ENCODE measurements around the gene KCTD8.

The KCTD8 gene

DNA sequence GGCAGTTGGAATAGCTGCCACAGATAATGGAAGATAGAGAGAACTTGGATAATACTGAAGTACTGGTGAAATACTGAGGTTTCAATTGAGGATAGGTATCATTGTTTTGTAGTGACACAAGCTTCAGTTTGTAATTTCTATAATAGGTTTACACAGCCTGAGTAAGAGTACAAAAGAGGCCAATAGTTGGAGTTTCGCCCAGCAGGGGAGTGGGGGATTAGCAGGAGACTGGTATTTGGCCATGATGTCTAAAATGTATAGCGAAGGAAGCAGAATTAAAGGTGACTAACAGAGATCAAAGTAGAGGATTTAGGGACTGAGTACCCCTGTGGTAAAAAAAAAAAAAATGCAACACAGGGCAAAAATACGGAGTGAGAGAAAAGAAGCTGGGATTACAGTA is 129.5 kb downstream of the KCTD8 start:
- Histone ChIP-seq H3K27ac (ENCODE audit: low read depth, low read length) (no peak overlapping the region), H3K36me3 (ENCODE audit: control insufficient read depth, insufficient read depth, low read length) (no peaks in the 10 kb centered on the region), H3K9ac (ENCODE audit: low read length) (no peak overlapping the region), H3K9me3 (ENCODE audit: control insufficient read depth, insufficient read depth, low read depth, low read length) (no peaks in the 10 kb centered on the region), H3K4me1 (ENCODE audit: control insufficient read depth, insufficient read depth, low read length) (no peaks in the 10 kb centered on the region), H3K27me3 (ENCODE audit: control insufficient read depth, insufficient read depth, low read length) (no peaks in the 10 kb centered on the region), H3K4me3 (ENCODE audit: low read depth, low read length) (no peak overlapping the region)

DNA sequence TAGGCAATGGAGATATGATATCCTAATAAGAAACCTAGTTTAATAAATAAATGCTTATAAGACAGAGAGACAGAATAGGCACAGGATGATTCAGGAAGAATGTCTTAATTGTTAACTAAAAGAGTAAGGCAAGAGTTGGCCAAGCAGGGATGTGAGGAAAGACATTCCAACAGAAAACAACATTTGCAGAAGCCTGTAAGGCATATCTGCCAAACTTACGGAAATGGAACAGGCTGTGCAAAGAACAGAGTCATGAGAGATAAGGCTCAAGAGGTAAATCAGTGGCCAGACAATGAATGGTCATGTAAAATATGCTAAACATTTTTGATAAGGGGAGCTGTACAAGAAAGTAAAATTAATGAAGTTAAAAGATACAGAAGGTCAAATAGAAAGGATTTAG is 134.9 kb downstream of the KCTD8 start:
- H3K27ac ChIP-seq (ENCODE audit: low read depth, low read length), result no peak overlapping the region
- no peaks in the 10 kb centered on the region for H3K4me1 ChIP-seq (ENCODE audit: control insufficient read depth, insufficient read depth, low read length)
- H3K27me3 ChIP-seq (ENCODE audit: control insufficient read depth, insufficient read depth, low read length), result no peaks in the 10 kb centered on the region
- no peaks in the 10 kb centered on the region for H3K36me3 ChIP-seq (ENCODE audit: control insufficient read depth, insufficient read depth, low read length)
- H3K9me3 ChIP-seq (ENCODE audit: control insufficient read depth, insufficient read depth, low read depth, low read length), result no peaks in the 10 kb centered on the region
- no peak overlapping the region for H3K9ac ChIP-seq (ENCODE audit: low read length)
- no peak overlapping the region for H3K4me3 ChIP-seq (ENCODE audit: low read depth, low read length)

DNA sequence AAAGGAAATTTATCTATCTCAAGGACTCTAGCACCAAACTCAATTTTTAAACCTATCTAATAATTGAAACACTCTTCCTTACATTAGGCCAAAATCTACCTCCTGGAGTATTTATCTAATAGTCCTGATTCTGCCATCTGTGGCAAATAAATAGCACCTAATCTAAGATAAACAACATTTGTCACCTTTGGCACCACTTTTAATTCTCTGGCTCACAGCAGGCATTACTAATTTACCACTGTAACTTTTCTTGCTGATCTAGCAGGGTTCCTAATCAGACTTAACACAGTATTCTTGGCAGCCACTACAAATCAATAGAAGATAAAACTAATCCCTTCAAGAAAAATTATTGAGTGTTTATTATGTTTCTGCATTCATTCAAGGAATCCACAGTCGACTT is 161.1 kb downstream of the KCTD8 start:
- no peaks in the 10 kb centered on the region for H3K4me1 ChIP-seq (ENCODE audit: control insufficient read depth, insufficient read depth, low read length)
- no peaks in the 10 kb centered on the region for H3K27me3 ChIP-seq (ENCODE audit: control insufficient read depth, insufficient read depth, low read length)
- H3K9ac ChIP-seq (ENCODE audit: low read length), result no peak overlapping the region
- H3K36me3 ChIP-seq (ENCODE audit: control insufficient read depth, insufficient read depth, low read length), result no peaks in the 10 kb centered on the region
- H3K4me3 ChIP-seq (ENCODE audit: low read depth, low read length), result no peak overlapping the region
- no peak overlapping the region for H3K27ac ChIP-seq (ENCODE audit: low read depth, low read length)
- H3K9me3 ChIP-seq (ENCODE audit: control insufficient read depth, insufficient read depth, low read depth, low read length), result no peaks in the 10 kb centered on the region

DNA sequence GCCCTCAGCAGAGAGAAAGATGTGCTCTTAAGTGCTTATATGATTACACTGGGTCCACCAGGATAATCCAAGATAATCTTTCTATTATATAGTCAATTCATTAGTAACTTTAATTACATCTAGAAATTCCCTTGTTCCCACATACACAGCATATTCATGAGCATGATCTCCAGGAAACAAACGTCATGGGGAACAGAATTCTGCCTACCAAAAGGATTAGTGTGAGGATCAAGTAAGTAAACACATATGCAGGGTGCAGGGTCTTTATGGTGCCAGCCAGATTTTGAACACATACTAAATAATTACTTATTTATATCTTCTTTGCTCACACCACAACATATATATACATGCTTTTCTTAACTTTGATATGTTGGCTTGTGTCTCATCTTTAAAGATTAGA is 169.1 kb downstream of the KCTD8 start:
- Histone ChIP-seq H3K4me1 (ENCODE audit: control insufficient read depth, insufficient read depth, low read length) (no peaks in the 10 kb centered on the region), H3K9ac (ENCODE audit: low read length) (no peak overlapping the region), H3K27ac (ENCODE audit: low read depth, low read length) (no peak overlapping the region), H3K9me3 (ENCODE audit: control insufficient read depth, insufficient read depth, low read depth, low read length) (no peaks in the 10 kb centered on the region), H3K36me3 (ENCODE audit: control insufficient read depth, insufficient read depth, low read length) (no peaks in the 10 kb centered on the region), H3K27me3 (ENCODE audit: control insufficient read depth, insufficient read depth, low read length) (no peaks in the 10 kb centered on the region), H3K4me3 (ENCODE audit: low read depth, low read length) (no peak overlapping the region)

DNA sequence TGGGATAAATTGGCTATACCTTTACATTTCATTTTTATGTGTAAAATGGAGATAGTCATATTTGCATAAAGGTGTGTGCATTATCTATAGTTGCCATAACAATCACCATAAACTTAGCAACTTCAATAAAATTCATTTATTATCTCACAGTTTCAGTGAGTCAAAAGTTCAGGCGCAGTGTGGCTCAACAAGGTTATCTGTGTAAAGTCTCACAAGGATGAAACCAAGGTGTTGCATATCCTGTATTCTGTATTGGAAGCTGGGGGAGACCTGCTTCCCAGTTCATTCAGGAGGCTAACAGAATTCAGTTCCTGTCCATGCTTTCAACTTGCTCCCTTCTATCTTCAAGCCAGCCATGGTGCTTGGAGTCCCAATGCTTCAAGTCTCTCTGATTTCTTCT is 169.5 kb downstream of the KCTD8 start:
- no peaks in the 10 kb centered on the region for H3K27me3 ChIP-seq (ENCODE audit: control insufficient read depth, insufficient read depth, low read length)
- no peak overlapping the region for H3K27ac ChIP-seq (ENCODE audit: low read depth, low read length)

DNA sequence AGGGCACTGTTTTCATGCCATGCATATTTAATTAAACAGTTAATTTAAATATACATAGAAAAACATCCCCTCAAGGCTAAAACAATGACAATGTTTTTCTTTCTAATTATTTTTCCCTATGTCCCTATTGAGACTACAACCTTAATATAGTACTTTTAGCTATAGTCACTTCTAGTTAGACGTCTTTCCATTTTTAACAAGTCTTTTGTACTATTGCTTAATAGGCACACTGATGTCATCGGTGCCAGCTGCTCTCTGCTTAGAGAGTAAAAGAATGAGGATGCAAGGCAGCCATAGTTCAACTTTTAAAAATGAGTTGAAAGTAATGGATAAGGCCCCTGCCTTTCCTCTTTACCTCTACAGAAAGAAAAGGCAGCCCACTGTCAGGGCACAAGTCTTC is 191.1 kb downstream of the KCTD8 start:
- Histone ChIP-seq H3K27me3 (ENCODE audit: control insufficient read depth, insufficient read depth, low read length) (no peaks in the 10 kb centered on the region), H3K4me3 (ENCODE audit: low read depth, low read length) (no peak overlapping the region), H3K9me3 (ENCODE audit: control insufficient read depth, insufficient read depth, low read depth, low read length) (no peaks in the 10 kb centered on the region), H3K9ac (ENCODE audit: low read length) (no peak overlapping the region), H3K4me1 (ENCODE audit: control insufficient read depth, insufficient read depth, low read length) (peaks cover 14% of the 10 kb centered on the region; the same call in 1 of the 2 replicates), H3K27ac (ENCODE audit: low read depth, low read length) (no peak overlapping the region), H3K36me3 (ENCODE audit: control insufficient read depth, insufficient read depth, low read length) (no peaks in the 10 kb centered on the region)

More for the DNA sequence above, 169.5 kb downstream of the KCTD8 start:
- Histone ChIP-seq H3K4me1 (ENCODE audit: control insufficient read depth, insufficient read depth, low read length) (no peaks in the 10 kb centered on the region), H3K9ac (ENCODE audit: low read length) (no peak overlapping the region), H3K4me3 (ENCODE audit: low read depth, low read length) (no peak overlapping the region), H3K9me3 (ENCODE audit: control insufficient read depth, insufficient read depth, low read depth, low read length) (no peaks in the 10 kb centered on the region), H3K36me3 (ENCODE audit: control insufficient read depth, insufficient read depth, low read length) (no peaks in the 10 kb centered on the region)

DNA sequence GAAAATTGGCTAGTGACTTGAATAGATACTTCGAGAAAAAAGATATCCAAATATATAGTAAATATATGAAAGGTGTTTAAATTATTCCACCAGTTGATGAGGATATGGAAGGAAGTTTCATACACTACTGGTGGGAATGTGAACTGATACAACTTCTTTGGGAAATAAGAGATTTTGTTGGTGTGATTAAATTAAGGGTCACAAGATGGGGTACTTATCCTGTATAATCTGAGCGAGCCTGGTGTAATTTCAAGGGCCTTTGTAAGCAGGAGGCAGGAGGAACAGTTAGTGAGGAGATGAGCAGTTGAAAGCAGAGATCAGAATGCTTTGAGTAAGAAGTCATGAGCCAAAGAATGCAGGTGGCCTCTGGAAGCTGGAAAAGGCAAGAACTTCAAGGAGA is 192.2 kb downstream of the KCTD8 start:
- H3K9me3 ChIP-seq (ENCODE audit: control insufficient read depth, insufficient read depth, low read depth, low read length), result no peaks in the 10 kb centered on the region
- no peaks in the 10 kb centered on the region for H3K36me3 ChIP-seq (ENCODE audit: control insufficient read depth, insufficient read depth, low read length)
- no peak overlapping the region for H3K27ac ChIP-seq (ENCODE audit: low read depth, low read length)
- no peak overlapping the region for H3K9ac ChIP-seq (ENCODE audit: low read length)
- no peaks in the 10 kb centered on the region for H3K27me3 ChIP-seq (ENCODE audit: control insufficient read depth, insufficient read depth, low read length)
- H3K4me3 ChIP-seq (ENCODE audit: low read depth, low read length), result no peak overlapping the region
- H3K4me1 ChIP-seq (ENCODE audit: control insufficient read depth, insufficient read depth, low read length), result peaks cover 14% of the 10 kb centered on the region; the same call in 1 of the 2 replicates

DNA sequence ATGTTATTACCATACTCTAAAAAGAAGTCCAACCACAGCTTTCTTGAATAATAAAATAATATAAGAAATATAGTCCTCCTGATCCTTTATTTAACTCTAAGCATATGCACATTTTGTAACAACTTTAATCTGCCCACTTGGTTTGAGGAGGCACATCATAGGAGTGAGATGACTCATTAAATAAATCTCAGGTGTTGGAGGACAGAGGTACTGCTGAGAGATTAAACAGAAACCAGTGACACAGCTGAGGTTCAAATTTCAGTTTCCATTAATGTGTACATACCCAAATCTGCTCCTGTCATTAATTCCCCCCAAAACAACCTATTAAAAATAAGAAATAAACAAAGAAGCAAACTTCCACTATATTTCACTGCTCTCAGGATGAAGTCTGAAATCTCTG is 211.0 kb downstream of the KCTD8 start:
- Histone ChIP-seq H3K27me3 (ENCODE audit: control insufficient read depth, insufficient read depth, low read length) (no peaks in the 10 kb centered on the region; the same call in 1 of the 2 replicates), H3K4me3 (ENCODE audit: low read depth, low read length) (no peak overlapping the region), H3K9me3 (ENCODE audit: control insufficient read depth, insufficient read depth, low read depth, low read length) (no peaks in the 10 kb centered on the region), H3K27ac (ENCODE audit: low read depth, low read length) (no peak overlapping the region), H3K9ac (ENCODE audit: low read length) (no peak overlapping the region), H3K36me3 (ENCODE audit: control insufficient read depth, insufficient read depth, low read length) (no peaks in the 10 kb centered on the region), H3K4me1 (ENCODE audit: control insufficient read depth, insufficient read depth, low read length) (no peaks in the 10 kb centered on the region)

DNA sequence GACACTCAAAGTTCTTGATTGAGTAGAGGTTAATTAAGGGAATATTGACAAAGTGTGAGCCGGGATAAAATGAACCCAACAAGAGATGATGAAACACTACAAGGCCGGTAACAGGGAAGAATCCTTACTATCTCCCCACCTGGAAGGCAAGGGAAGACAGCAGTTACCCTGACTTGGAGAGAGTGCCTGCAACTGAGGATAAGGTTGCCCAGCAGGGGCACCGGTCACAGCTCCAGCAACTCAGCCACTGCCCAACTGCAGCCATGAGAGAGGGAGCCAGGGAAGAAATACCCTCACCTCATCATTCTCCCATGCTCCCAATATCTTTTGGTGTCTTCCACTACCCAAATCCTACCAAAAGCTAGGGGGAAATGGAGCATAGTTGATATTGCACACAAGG is 212.7 kb downstream of the KCTD8 start:
- H3K27ac ChIP-seq (ENCODE audit: low read depth, low read length), result no peak overlapping the region
- H3K4me1 ChIP-seq (ENCODE audit: control insufficient read depth, insufficient read depth, low read length), result no peaks in the 10 kb centered on the region
- no peaks in the 10 kb centered on the region for H3K9me3 ChIP-seq (ENCODE audit: control insufficient read depth, insufficient read depth, low read depth, low read length)
- no peak overlapping the region for H3K9ac ChIP-seq (ENCODE audit: low read length)
- H3K27me3 ChIP-seq (ENCODE audit: control insufficient read depth, insufficient read depth, low read length), result peaks cover 3% of the 10 kb centered on the region; the same call in 1 of the 2 replicates
- H3K36me3 ChIP-seq (ENCODE audit: control insufficient read depth, insufficient read depth, low read length), result no peaks in the 10 kb centered on the region
- no peak overlapping the region for H3K4me3 ChIP-seq (ENCODE audit: low read depth, low read length)

DNA sequence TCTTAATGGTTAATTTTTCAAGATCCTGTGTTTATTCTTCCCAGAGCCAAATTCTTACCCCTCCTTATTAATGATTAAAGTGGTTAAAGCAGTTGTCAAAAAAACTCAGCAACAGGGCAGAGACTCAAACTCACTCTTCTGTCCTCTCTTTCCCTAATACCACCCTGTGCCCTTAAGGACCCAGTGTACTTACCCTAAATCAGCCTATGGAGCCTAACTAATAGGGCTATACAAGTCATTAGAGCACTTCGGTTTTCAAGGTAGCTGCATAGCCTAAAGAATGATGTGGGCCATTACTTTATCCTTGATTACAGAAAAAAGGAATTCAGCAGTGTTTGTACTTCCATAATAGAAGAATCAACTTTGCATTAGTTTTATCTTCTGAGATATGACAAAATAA is 216.3 kb downstream of the KCTD8 start:
- peaks cover 2% of the 10 kb centered on the region; the same call in 1 of the 2 replicates for H3K4me1 ChIP-seq (ENCODE audit: control insufficient read depth, insufficient read depth, low read length)
- no peak overlapping the region for H3K4me3 ChIP-seq (ENCODE audit: low read depth, low read length)
- no peaks in the 10 kb centered on the region for H3K9me3 ChIP-seq (ENCODE audit: control insufficient read depth, insufficient read depth, low read depth, low read length)
- no peaks in the 10 kb centered on the region for H3K36me3 ChIP-seq (ENCODE audit: control insufficient read depth, insufficient read depth, low read length)
- peaks cover 5% of the 10 kb centered on the region; the same call in 1 of the 2 replicates for H3K27me3 ChIP-seq (ENCODE audit: control insufficient read depth, insufficient read depth, low read length)
- H3K27ac ChIP-seq (ENCODE audit: low read depth, low read length), result no peak overlapping the region
- no peak overlapping the region for H3K9ac ChIP-seq (ENCODE audit: low read length)

DNA sequence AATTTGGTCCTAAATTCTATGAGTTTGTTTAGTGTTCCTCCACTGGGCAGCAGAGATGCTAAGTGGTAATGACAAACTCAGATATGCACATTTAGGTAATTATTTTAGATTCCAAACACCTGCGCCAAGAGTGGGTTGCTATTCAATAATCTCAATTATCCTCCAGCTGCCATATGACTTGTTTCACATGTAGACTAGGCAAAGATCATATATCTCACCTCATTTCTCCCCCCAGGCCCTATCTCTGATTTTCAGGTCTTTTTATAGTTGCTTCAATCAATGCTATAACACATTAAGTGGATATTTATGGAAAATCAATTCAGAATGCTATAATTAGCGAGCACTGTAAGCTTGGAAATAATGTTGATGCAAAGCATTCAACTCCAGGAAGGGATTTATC is 217.6 kb downstream of the KCTD8 start:
- Histone ChIP-seq H3K4me1 (ENCODE audit: control insufficient read depth, insufficient read depth, low read length) (peaks cover 2% of the 10 kb centered on the region; the same call in 1 of the 2 replicates), H3K27ac (ENCODE audit: low read depth, low read length) (no peak overlapping the region), H3K9ac (ENCODE audit: low read length) (no peak overlapping the region), H3K36me3 (ENCODE audit: control insufficient read depth, insufficient read depth, low read length) (no peaks in the 10 kb centered on the region), H3K27me3 (ENCODE audit: control insufficient read depth, insufficient read depth, low read length) (peaks cover 5% of the 10 kb centered on the region; the same call in 1 of the 2 replicates), H3K4me3 (ENCODE audit: low read depth, low read length) (no peak overlapping the region), H3K9me3 (ENCODE audit: control insufficient read depth, insufficient read depth, low read depth, low read length) (no peaks in the 10 kb centered on the region)

DNA sequence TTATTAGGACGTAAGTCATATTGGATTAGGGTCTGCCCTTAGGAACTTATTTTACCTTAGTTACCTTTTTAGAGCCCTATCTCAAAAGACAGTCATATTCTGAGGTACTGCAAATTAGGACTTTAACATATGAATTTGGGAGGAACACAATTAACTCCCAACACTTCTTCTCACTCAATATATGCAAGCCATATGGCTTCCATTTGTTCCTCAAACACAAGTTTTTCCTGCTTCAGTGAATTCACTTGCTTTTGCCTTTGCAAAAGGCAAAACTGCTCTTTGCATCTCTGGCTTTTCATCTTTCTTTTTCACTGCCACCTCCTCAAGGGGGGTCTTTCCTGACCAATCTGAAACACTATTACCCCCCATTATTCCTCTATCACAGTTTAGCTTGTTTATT is 220.3 kb downstream of the KCTD8 start:
- Histone ChIP-seq H3K9me3 (ENCODE audit: control insufficient read depth, insufficient read depth, low read depth, low read length) (no peaks in the 10 kb centered on the region), H3K4me1 (ENCODE audit: control insufficient read depth, insufficient read depth, low read length) (peaks cover 2% of the 10 kb centered on the region; the same call in 1 of the 2 replicates), H3K36me3 (ENCODE audit: control insufficient read depth, insufficient read depth, low read length) (no peaks in the 10 kb centered on the region), H3K9ac (ENCODE audit: low read length) (no peak overlapping the region), H3K27me3 (ENCODE audit: control insufficient read depth, insufficient read depth, low read length) (peaks cover 5% of the 10 kb centered on the region; the same call in 1 of the 2 replicates), H3K27ac (ENCODE audit: low read depth, low read length) (no peak overlapping the region), H3K4me3 (ENCODE audit: low read depth, low read length) (no peak overlapping the region)
